GM18873 (cell line): Measurements from ENCODE around the gene KIF5B.
"Not testable (repeated sequence)": the region's sequence is repeated elsewhere in the genome, so short reads cannot be mapped to it uniquely, and the experiment has no call there.

ENCODE experiments used
- ATAC-seq: cut with Tn5 transposase; IDR thresholded peaks from one replicate; pipeline ENCODE4 v1.9.1; 2021; ENCODE audit warnings: mild to moderate bottlenecking, moderate library complexity, moderate number of reproducible peaks; ENCODE audit not compliant: unreplicated experiment, low FRiP score

The KIF5B gene

GRCh38 chr10:32028710-32029109 lies 27.5 kb downstream of the KIF5B start:
- no peak for ATAC-seq

GRCh38 chr10:32023264-32023663 lies 33.0 kb downstream of the KIF5B start:
- no peak for ATAC-seq

DNA sequence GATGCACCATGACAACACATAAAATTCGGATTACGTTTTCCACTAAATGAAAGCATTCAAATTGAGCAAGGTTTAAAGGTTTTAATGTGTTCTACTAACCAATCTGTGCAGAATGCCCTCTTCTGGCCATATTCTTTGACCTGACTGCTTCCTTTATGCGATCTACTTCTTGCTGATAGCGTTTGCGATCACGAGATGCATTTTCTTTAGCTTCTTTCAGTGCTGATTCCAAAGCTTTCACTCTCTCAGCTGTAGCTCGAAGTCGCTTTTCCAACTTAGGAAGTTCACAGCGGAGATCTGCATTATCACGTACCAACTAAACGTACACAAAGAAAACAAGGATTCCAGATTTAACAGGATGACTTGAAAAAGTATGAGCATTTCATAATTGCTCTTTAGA lies 39.2 kb downstream of the KIF5B start:
- ATAC-seq = no peak

DNA sequence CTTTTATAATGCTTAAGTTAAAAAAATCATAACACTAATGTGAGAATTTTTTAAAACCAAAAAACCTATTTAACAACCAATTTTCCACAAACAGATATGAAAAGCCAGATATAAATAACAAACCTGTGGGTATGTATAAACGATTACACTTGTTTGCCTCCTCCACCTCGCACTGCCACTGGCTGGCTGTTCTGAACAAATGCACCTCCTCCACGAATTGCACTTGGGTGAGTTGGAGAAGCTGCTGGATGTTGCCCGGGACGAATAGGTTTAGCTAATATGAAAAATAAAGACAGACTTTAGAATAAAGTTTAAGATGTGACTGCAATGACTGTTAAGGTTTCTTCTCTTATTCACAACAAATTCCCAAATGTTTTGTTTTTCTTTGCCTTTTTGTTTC lies 40.8 kb downstream of the KIF5B start:
- no peak for ATAC-seq

GRCh38 chr10:32007026-32007425 lies 49.2 kb downstream of the KIF5B start:
- ATAC-seq = no peak

DNA sequence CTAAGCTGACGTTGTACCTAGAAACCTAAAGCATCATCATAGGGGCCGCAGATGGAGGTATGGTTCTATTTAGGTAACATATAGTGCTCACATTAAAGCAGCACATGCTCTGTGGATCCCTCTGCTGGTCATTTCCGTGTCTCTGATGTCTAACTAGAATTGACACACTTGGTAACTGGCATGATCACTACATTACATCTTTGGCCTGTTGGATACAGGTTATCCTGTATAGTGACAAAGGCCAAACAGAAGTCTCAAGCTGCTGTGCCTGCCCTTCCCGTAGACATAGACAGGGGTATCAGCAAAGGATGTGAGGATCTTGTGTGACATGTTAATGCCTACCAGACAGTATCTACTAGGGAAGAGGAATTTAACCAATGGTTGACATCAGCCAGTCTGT lies 51.2 kb downstream of the KIF5B start:
- no peak for ATAC-seq

DNA sequence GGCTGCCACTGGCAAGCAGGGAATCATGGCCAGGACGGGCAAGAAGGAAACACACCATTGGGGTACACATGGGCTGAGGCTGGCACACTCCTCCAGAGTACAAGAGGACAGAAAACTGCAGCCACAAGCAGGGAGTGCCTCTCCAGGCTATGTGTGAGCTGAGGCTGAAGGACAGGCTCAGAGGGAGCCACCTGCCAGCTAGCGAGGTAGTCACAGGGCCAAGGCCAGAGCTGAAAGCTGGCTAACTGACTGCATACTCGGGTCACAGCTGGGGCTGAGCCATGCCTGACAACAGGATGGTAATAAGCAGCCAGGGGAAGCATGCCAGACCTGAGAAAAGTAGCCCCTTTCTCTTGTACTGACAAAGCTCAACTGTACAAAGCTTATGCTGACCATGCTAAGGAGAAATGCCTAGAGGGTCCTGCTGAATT lies 52.0 kb downstream of the KIF5B start:
- ATAC-seq = no peak

GRCh38 chr10:32002531-32002930 lies 53.7 kb downstream of the KIF5B start:
- no peak for ATAC-seq

- no peak for ATAC-seq
These were observed 55.3 kb downstream of the KIF5B start for GRCh38 chr10:32000937-32001336.

- no peak for ATAC-seq
These were observed 56.4 kb downstream of the KIF5B start for GRCh38 chr10:31999836-32000235.

- ATAC-seq = no peak
These were observed 57.1 kb downstream of the KIF5B start for GRCh38 chr10:31999070-31999660.

DNA sequence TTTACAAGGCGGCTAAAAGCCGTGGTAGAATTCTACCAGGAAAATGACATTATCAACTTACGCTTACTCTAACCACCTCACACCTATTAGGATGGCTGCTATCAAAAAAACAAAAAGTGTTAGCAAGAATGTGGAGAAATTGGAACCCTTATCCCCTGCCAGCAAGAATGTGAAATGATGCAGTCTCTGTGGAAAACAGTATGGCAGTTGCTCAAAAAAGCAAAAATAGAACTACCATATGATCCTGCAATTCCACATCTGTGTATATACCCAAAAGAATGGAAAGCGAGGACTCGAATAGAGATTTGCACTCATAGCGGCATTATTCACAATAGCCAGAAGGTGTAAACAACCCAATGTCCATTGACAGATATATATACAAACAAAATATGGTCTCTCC lies 61.3 kb downstream of the KIF5B start:
- no peak for ATAC-seq

DNA sequence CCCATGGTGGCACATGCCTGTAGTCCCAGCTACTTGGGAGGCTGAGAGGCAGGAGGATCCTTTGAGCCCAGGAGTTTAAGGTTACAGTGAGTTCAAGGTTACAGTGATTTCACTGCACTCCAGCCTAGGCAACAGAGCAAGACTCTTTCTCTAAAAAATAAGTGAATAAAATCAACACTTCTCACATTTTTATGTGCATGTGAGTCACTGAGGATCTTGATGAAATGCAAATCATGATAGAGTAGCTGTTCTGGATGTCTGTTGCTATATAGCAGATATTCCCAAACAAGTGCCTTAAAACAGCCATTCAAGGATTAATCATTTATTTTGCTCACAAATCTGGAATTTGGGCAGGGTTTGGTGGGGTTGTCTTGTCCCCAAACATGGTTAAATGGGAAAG lies 65.3 kb downstream of the KIF5B start:
- no peak for ATAC-seq

DNA sequence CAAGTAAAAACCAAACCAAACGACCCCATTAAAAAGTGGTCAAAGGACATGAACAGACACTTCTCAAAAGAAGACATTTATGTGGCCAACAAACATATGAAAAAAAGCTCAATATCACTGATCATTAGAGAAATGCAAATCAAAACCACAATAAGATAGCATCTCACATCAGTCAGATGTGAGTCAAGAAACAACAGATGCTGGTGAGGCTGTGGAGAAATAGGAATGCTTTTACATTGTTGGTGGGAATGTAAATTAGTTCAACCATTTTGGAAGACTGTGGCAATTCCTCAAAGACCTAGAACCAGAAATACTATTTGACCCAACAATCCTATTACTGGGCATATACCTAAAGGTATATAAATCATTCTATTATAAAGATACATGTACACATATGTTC lies 68.4 kb downstream of the KIF5B start:
- not testable (repeated sequence) for ATAC-seq

- no peak for ATAC-seq
These were observed 74.1 kb downstream of the KIF5B start for GRCh38 chr10:31982111-31982510.

- no peak for ATAC-seq
These were observed 75.8 kb downstream of the KIF5B start for GRCh38 chr10:31980471-31980870.

- not testable (repeated sequence) for ATAC-seq
These were observed 77.2 kb downstream of the KIF5B start for GRCh38 chr10:31979071-31979470.

GRCh38 chr10:31978156-31978483 lies 78.1 kb downstream of the KIF5B start:
- no peak for ATAC-seq

GRCh38 chr10:31977440-31978155 lies 78.6 kb downstream of the KIF5B start:
- ATAC-seq = no peak

- no peak for ATAC-seq
These were observed 81.0 kb downstream of the KIF5B start for GRCh38 chr10:31975157-31975765.

- no peak for ATAC-seq
These were observed 81.6 kb downstream of the KIF5B start for GRCh38 chr10:31974434-31975124.
